NCI-H146 (cell line): Measurements from ENCODE around the gene OR5A2.
"Not testable (repeated sequence)": the region's sequence is repeated elsewhere in the genome, so short reads cannot be mapped to it uniquely, and the experiment has no call there.

Experiments used
- DNase-seq: peaks from one replicate; lab custom pipeline; 2025; lab: John Stamatoyannopoulos, UW

Gene OR5A2

GRCh38 chr11:59380263-59381059 is 45.8 kb downstream of the OR5A2 start:
- DNase-seq, result no peak

GRCh38 chr11:59372324-59372723 is 53.9 kb downstream of the OR5A2 start:
- DNase-seq, result not testable (repeated sequence)

GRCh38 chr11:59368238-59369022 is 57.8 kb downstream of the OR5A2 start:
- no peak for DNase-seq
